Raji (cell line): ENCODE data around the gene TTC19.

Source experiments
- POLR2A ChIP-seq: IDR thresholded peaks from 2 replicates; pipeline ENCODE4 v1.6.1; 2011; ENCODE audit warnings: low read depth, low read length, control low read depth; ENCODE audit not compliant: insufficient read depth

TTC19 gene

DNA sequence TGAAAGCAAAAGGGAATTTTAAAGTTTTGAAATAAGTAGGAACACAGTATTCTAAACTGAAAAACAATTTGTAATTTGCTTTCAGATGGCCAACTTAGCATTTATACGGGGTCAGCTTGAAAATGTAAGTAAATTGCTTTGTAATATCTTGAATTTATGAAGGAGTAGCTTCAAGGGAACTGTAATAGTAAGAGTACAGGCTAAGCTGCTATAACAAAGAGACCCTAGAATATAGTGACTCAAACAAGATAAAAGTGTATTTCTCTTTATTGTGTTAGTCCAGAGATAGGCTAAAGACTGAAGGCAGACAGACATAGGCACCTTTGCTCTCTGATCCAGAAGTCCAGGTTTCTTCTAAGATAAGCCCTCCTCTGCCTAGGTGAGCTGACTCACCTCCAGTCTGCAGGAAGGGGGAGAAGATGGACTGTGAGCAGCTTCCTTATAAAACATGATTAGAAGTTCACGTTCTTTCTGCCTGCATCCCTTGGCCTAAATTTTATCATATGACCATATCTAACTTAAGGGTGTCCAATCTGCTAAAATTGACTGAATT, 3.2 kb downstream of the TTC19 start:
- no peak for TF ChIP-seq POLR2A

GRCh38 chr17:16003841-16004240, 4.2 kb downstream of the TTC19 start:
- no peak for TF ChIP-seq POLR2A

- no peak for TF ChIP-seq POLR2A
Measured at GRCh38 chr17:16005636-16006035, 6.0 kb downstream of the TTC19 start.

- no peak for TF ChIP-seq POLR2A
Measured at GRCh38 chr17:16007439-16007838, 7.8 kb downstream of the TTC19 start.

DNA sequence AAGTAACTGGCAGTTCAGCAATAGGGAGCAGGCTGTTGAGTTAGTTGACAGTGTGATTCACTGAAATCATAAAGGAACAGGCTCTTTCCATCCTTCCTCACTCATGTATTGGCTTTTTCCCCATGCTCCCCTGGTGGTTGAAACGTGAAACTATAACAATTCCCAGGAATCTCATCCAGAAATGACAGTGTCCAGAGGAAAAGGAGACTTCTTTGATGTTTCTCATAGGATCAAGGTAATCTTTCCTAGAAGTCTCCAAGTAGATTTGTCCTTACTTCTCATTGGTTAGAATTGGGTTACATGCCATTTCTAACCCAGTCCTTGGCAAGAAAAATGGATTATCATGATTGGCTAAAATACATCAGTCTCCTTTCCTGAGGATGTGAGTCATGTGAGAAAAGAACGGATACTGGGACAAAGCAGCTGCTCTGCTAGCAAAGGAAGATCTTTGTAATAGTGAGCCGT, 14.4 kb downstream of the TTC19 start:
- TF ChIP-seq POLR2A, result no peak

DNA sequence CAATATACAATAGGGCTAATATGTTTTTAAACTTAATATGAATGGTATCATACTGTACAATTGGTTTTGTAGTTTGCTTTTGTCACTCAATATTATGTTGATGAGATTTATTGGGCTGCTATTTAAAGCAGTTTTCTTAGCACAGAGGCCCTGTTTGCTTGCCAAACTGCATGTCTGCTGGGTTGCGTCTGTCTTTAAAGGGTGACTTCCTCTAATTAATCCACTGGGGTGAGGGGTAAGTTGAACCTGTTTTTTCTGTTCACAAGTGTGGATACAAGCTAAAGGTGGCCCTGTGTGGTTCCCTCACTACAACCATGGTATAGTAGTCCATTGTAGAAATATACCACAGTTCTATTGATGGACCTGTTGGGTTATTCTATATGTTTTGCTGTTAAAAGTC, 19.7 kb downstream of the TTC19 start:
- no peak for TF ChIP-seq POLR2A

DNA sequence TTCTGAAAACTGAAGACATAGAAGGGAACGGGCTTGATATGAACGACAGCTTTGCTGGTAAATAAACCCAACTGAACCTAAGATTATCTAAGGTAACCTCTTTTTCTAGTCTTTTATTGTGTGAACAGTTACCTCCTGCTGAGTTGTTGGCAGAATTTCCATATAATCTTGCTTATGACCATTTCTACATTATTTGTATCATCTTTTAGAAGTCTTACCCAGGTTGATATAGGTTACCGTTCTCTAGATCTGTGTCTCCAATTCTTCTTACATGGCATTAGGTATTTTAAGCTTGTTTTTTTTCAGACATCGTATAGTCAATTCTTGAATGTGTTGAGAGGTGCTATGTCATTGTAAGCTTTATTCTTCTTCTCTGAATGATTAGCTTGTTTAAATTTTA, 24.3 kb downstream of the TTC19 start:
- TF ChIP-seq POLR2A, result no peak

DNA sequence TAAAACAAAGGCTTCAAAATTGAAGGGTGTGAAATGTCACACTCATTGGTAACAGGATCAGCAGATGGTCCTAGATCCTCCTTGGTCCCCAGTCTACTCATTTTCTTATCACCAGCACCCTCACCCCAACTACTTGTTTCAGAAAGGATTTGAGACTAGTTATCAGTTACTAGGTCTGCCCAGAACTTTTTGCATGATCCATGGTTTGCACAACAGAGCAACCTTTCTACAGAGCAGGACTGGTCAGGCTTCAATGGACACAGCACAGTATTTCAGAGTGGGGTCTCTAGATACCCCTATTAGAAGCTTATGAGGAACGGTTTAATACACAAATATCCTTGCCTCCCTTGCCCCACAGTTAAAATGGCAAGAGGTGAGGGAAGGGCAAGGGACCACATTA, 25.6 kb downstream of the TTC19 start:
- no peak for TF ChIP-seq POLR2A

DNA sequence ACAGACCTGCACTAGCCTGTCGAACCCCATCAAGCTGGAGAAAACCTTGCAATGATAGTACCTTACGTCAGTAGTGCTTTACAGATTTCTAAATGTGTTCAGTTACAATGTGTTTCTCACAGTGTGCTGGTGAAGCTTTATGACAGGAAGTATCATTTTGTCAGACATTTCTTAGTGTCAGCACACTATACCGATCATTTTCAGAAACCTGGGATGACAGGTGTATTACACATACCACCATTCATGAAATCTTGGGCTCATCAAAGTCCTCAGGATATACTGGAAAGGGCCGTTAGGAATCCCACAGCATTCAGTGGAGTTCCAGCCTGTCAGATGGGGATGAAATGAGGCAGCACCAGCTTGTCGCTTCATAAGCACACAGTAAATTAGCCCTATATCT, 27.3 kb downstream of the TTC19 start:
- no peak for TF ChIP-seq POLR2A

GRCh38 chr17:16027708-16028584, 28.3 kb downstream of the TTC19 start:
- TF ChIP-seq POLR2A, result no peak

GRCh38 chr17:16033729-16034349, 34.2 kb downstream of the TTC19 start:
- no peak for TF ChIP-seq POLR2A

GRCh38 chr17:16036261-16036660, 36.6 kb downstream of the TTC19 start:
- TF ChIP-seq POLR2A, result no peak

DNA sequence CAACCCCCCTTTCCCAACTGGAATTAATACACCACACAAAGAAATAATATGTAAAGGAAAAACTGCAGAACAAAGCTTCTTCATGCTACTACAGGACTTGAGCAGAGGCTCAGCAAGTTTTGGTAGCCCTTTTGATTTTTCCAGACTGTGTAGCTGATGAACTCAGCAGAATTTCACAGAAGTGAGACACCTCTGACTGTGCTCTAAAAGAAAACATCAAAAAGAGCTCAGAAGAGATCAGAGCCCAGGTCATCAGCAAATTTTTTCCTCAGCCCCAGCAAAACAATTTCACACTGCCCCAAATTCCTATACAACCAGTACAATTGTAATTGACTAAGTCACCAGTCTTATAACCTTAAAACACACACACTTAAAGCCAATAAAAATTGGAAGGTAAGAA, 38.0 kb downstream of the TTC19 start:
- no peak for TF ChIP-seq POLR2A

GRCh38 chr17:16040710-16041251, 41.2 kb downstream of the TTC19 start:
- TF ChIP-seq POLR2A, result no peak

GRCh38 chr17:16044487-16044886, 44.9 kb downstream of the TTC19 start:
- TF ChIP-seq POLR2A, result no peak

DNA sequence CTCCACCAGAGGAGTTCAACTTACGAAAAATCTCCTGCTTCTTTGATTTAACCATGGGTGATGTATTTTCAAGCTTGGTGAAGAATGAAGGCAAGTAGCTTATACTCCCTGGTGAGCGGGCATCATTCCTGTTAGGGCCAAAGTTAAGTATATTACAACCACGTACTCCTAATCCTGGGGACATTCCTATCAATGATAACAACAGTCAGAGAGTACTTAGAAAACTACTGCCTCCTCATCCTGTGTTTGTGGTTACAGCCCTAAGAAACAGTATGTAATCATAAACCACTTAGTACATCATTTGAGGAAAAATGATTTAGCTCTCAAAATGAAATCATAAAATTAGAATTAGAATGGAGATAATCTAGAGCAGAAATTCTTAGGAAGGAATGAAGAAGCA, 47.3 kb downstream of the TTC19 start:
- TF ChIP-seq POLR2A, result no peak
